Measurements from ENCODE around the gene EPHB2.

- TF ChIP-seq CTCF (IDR thresholded peaks at IDR 0.05) (no peak), EP300 (IDR thresholded peaks at IDR 0.05) (no peak)
These were observed 101.6 kb downstream of the EPHB2 start for GRCh38 chr1:22812092-22812880.
